OCI-LY7 (cell line): ENCODE data around the gene ARMH2.

ENCODE experiments used
- CTCF ChIP-seq: fragments of 200-600 bp; sonication (generic); conservative IDR thresholded peaks from 2 replicates; pipeline ENCODE4 v1.5.1; 2014; ENCODE audit warnings: mild to moderate bottlenecking, antibody characterized with exemption, low read length, moderate library complexity, mixed read lengths
- EZH2phosphoT487 ChIP-seq: fragments of 200-600 bp; sonication (generic); IDR thresholded peaks from 2 replicates; pipeline ENCODE4 v1.6.1; 2018; ENCODE audit warnings: low read depth, borderline replicate concordance, mild to moderate bottlenecking, mixed run types, antibody characterized with exemption, low read length, moderate library complexity, mixed read lengths

- no peak for TF ChIP-seq CTCF
- no peak for TF ChIP-seq EZH2phosphoT487
Observed at GRCh38 chr6:24797596-24798216, 1.0 kb downstream of the ARMH2 start.
